Esophagus squamous epithelium (tissue), 5 donors: Measurements from ENCODE around the gene TMEM271. TPM values are rescaled to one million over a fixed set of nuclear protein-coding genes. Genes with fewer than 3 reads are reported as not detected.

Source experiments
- DNase-seq: peaks from one replicate; lab custom pipeline; 2025; lab: John Stamatoyannopoulos, UW
- H3K27ac ChIP-seq, 4 donors: fragments of 200-600 bp; sonication (generic); one replicate each; pipeline ENCODE4 v1.5.1; 2016 to 2019; ENCODE audit warnings: mild to moderate bottlenecking in 1 of 4
- H3K27me3 ChIP-seq, 4 donors: fragments of 200-600 bp; sonication (generic); 1 replicate in 3 of 4; 2 replicates in 1 of 4; pipeline versions ENCODE4 v1.5.1 to v1.6.0; 2017 to 2021; ENCODE audit warnings: antibody characterized with exemption in 1 of 4
- H3K36me3 ChIP-seq, 3 donors: fragments of 200-600 bp; sonication (generic); one replicate each; pipeline ENCODE4 v1.5.1; 2016 to 2019
- H3K4me1 ChIP-seq, 3 donors: fragments of 200-600 bp; sonication (generic); one replicate each; pipeline ENCODE4 v1.5.1; 2017 to 2019
- H3K4me3 ChIP-seq, 4 donors: fragments of 200-600 bp; sonication (generic); 1 replicate in 3 of 4; 2 replicates in 1 of 4; pipeline ENCODE4 v1.5.1; 2016 to 2019; ENCODE audit warnings: mild to moderate bottlenecking in 2 of 4, moderate library complexity in 1 of 4
- H3K9me3 ChIP-seq, 3 donors: fragments of 200-600 bp; sonication (generic); one replicate each; pipeline ENCODE4 v1.5.1; 2016 to 2019
- CTCF ChIP-seq, 6 experiments: fragments of 450-650 bp in 4 of 6; fragments of 200-600 bp in 2 of 6; sonication (generic) in 2 of 6; IDR thresholded peaks; one replicate each; pipeline ENCODE4 v1.5.1; 2016 to 2019; ENCODE audit warnings: antibody characterized with exemption in 6 of 6, mild to moderate bottlenecking in 4 of 6, moderate library complexity in 4 of 6
- POLR2A ChIP-seq, 4 donors: fragments of 450-650 bp; IDR thresholded peaks; one replicate each; pipeline ENCODE4 v1.6.1; 2017; ENCODE audit warnings: antibody characterized with exemption in 4 of 4, mild to moderate bottlenecking in 4 of 4, moderate library complexity in 3 of 4
- WGBS, 2 donors: methylation state at CpG; one replicate each; pipeline ENCODE4 v1.1.5; 2018; 5-methylcytosine and 5-hydroxymethylcytosine counted together
- intact Hi-C: fragments of 100-400 bp; cut with DNase I; formaldehyde crosslinking; loops from one replicate; pipeline ENCODE4 v1.15.0; 2022
- total RNA-seq, 4 donors: library from RNA; depleted of rRNA; stranded (reverse); fragments of >200 nt; gene quantifications; one replicate each; pipeline ENCODE4 v1.1.0, GENCODE V29; 2016
- donor health status: DM: yes; HTN: yes; CAD: no.

The TMEM271 gene
- total RNA-seq, 4 donors from 2014 or later, result 0.19 TPM; not detected in 3

GRCh38 chr4:535181-535923 is 40.7 kb downstream of the TMEM271 start:
- intact Hi-C loops, result no loop called here
- Histone ChIP-seq H3K9me3 (no peaks in the 10 kb centered on the region), H3K4me3 (no peak overlapping the region), H3K27me3 (no peaks in the 10 kb centered on the region), H3K36me3 (peaks cover 17 to 90% (median 27%) of the 10 kb centered on the region in 3 donors), H3K27ac (no peak overlapping the region), H3K4me1 (no peaks in the 10 kb centered on the region)
- no peak for DNase-seq
- TF ChIP-seq CTCF (IDR thresholded peaks at IDR 0.05) (no peak), POLR2A (IDR thresholded peaks at IDR 0.05) (no peak)
- 96 to 98% methylated on average over 13 to 15 of the region's 39 CpGs for WGBS, 2 donors

- intact Hi-C loops, result no loop called here
- no peaks in the 10 kb centered on the region for H3K27me3 ChIP-seq
- DNase-seq, result no peak
- H3K4me1 ChIP-seq, result no peaks in the 10 kb centered on the region
- H3K9me3 ChIP-seq, result no peaks in the 10 kb centered on the region
- TF ChIP-seq POLR2A (IDR thresholded peaks at IDR 0.05) (no peak), CTCF (IDR thresholded peaks at IDR 0.05) (no peak)
- WGBS, 2 donors, result 75 to 91% methylated on average over 7 to 12 of the region's 22 CpGs
- no peak overlapping the region for H3K27ac ChIP-seq
- no peak overlapping the region for H3K4me3 ChIP-seq
- peaks cover 21 to 96% (median 27%) of the 10 kb centered on the region in 3 donors for H3K36me3 ChIP-seq
Measured at GRCh38 chr4:534576-535151, 41.4 kb downstream of the TMEM271 start.

- intact Hi-C loops, result no loop called here
- no peaks in the 10 kb centered on the region for H3K4me1 ChIP-seq
- WGBS, 2 donors, result 92 to 97% methylated on average over 3 to 5 of the region's 21 CpGs
- TF ChIP-seq CTCF (IDR thresholded peaks at IDR 0.05) (no peak), POLR2A (IDR thresholded peaks at IDR 0.05) (no peak)
- H3K36me3 ChIP-seq, result peaks cover 21 to 96% (median 27%) of the 10 kb centered on the region in 3 donors
- no peak overlapping the region for H3K4me3 ChIP-seq
- H3K9me3 ChIP-seq, result no peaks in the 10 kb centered on the region
- no peaks in the 10 kb centered on the region for H3K27me3 ChIP-seq
- no peak overlapping the region for H3K27ac ChIP-seq
- no peak for DNase-seq
Measured at GRCh38 chr4:534101-534575, 42.0 kb downstream of the TMEM271 start.

- Histone ChIP-seq H3K9me3 (no peaks in the 10 kb centered on the region), H3K27ac (no peak overlapping the region), H3K27me3 (no peaks in the 10 kb centered on the region), H3K4me3 (no peak overlapping the region), H3K36me3 (peaks cover 21 to 96% (median 27%) of the 10 kb centered on the region in 3 donors), H3K4me1 (no peaks in the 10 kb centered on the region)
- WGBS, 2 donors, result 92 to 98% methylated on average over 13 to 19 of the region's 36 CpGs
- DNase-seq, result no peak
- no peak for TF ChIP-seq POLR2A (IDR thresholded peaks at IDR 0.05)
- TF ChIP-seq CTCF (IDR thresholded peaks at IDR 0.05), result no peak
- intact Hi-C loops, result no loop called here
Measured at GRCh38 chr4:533318-534100, 42.6 kb downstream of the TMEM271 start.
